K562 (cell line): Measurements from ENCODE around the gene FAM186B. TPM values are rescaled to one million over a fixed set of nuclear protein-coding genes. Genes with fewer than 3 reads are reported as not detected.

Source experiments
- ATAC-seq: fragments of 200-7000 bp; cut with Tn5 transposase; 3 replicates; pipeline ENCODE4 v1.9.1; 2020; ENCODE audit warnings: moderate library complexity
- BruUV-seq: library from RNA; stranded (reverse); fragments of 400-500 nt; replicated peaks from 2 replicates; lab custom pipeline; 2021; lab: Mats Ljungman, UMichigan
- CTCF ChIA-PET: fragments of 300-600 bp; formaldehyde crosslinking; extraction: SDS; loops from one replicate; lab custom pipeline; 2021; ENCODE audit warnings: low intra/inter-chr PET ratio; lab: Yijun Ruan, JAX
- POLR2A ChIA-PET: fragments of 300-600, 350-650 bp; sonication (Branson Sonifier 250); formaldehyde crosslinking; extraction: SDS; loops from one replicate; lab custom pipeline; 2021; ENCODE audit warnings: antibody characterized with exemption, inconsistent platforms; lab: Yijun Ruan, JAX
- DNase-seq, 4 experiments: peaks; one replicate each; pipeline versions ENCODE4 v3.0.0 to v3.0.0-alpha.2; 2011 to 2018; ENCODE audit warnings: low spot score in 3 of 4, mixed read lengths in 3 of 4; ENCODE audit errors: extremely low read depth in 1 of 4
- FAIRE-seq: peaks from 2 replicates; lab custom pipeline; 2011; peaks lifted over from hg19 to GRCh38; lab: Jason Lieb, UNC
- H2AFZ ChIP-seq: 2 replicates; pipeline ENCODE4 v1.6.0; 2011; ENCODE audit warnings: low read depth, low read length, control low read depth, inconsistent platforms
- H3K27ac ChIP-seq: fragments of 200-600 bp; 3 replicates; pipeline ENCODE4 v1.8.0; 2011; ENCODE audit warnings: low read depth, mild to moderate bottlenecking, control low read depth, inconsistent platforms, low read length, moderate library complexity, mixed read lengths; ENCODE audit errors: extremely low read depth
- H3K27me3 ChIP-seq, 2 experiments: fragments of 300-600 bp in 1 of 2; 2 replicates in 1 of 2; 3 replicates in 1 of 2; pipeline versions ENCODE4 v1.6.0 to v1.8.0; 2011; ENCODE audit warnings: inconsistent platforms in 2 of 2, low read length in 2 of 2, mild to moderate bottlenecking in 1 of 2, mixed read lengths in 1 of 2, moderate library complexity in 1 of 2; ENCODE audit not compliant: control insufficient read depth in 2 of 2, insufficient read depth in 2 of 2
- H3K36me3 ChIP-seq: fragments of 300-600 bp; 3 replicates; pipeline ENCODE4 v1.8.0; 2011; ENCODE audit warnings: mild to moderate bottlenecking, low read length, inconsistent platforms; ENCODE audit not compliant: control insufficient read depth, insufficient read depth
- H3K4me1 ChIP-seq, 2 experiments: fragments of 200-600 bp in 1 of 2; replicated peaks in 1 of 2; 2 replicates in 1 of 2; 3 replicates in 1 of 2; pipeline versions ENCODE4 v1.5.1 to v1.8.0; 2011; ENCODE audit warnings: inconsistent platforms in 2 of 2, low read length in 2 of 2, mild to moderate bottlenecking in 1 of 2, mixed read lengths in 1 of 2, moderate library complexity in 1 of 2; ENCODE audit not compliant: control insufficient read depth in 2 of 2, insufficient read depth in 2 of 2
- H3K4me2 ChIP-seq: 2 replicates; pipeline ENCODE4 v1.6.1; 2011; ENCODE audit warnings: low read length, control low read depth, inconsistent platforms, mixed read lengths; ENCODE audit not compliant: insufficient read depth
- H3K4me3 ChIP-seq: fragments of 200-600 bp; sonication (generic), shearing (Covaris generic); 2 replicates; pipeline ENCODE4 v1.5.1; 2016; ENCODE audit warnings: control low read depth, inconsistent platforms
- H3K79me2 ChIP-seq: fragments of 200-600 bp; 3 replicates; pipeline ENCODE4 v1.8.0; 2011; ENCODE audit warnings: low read length, inconsistent platforms; ENCODE audit not compliant: control insufficient read depth, insufficient read depth
- H3K9ac ChIP-seq, 2 experiments: 2 replicates each; pipeline versions ENCODE4 v1.6.0 to v1.6.1; 2011; ENCODE audit warnings: low read depth in 2 of 2, low read length in 2 of 2, control low read depth in 1 of 2, inconsistent platforms in 1 of 2, mild to moderate bottlenecking in 1 of 2, mixed read lengths in 1 of 2; ENCODE audit not compliant: insufficient read depth in 1 of 2
- H3K9me1 ChIP-seq: one replicate; pipeline ENCODE4 v1.6.0; 2011; ENCODE audit warnings: inconsistent platforms, mild to moderate bottlenecking, low read length, moderate library complexity; ENCODE audit not compliant: control insufficient read depth, insufficient read depth
- H3K9me3 ChIP-seq: replicated peaks from 2 replicates; pipeline ENCODE4 v1.5.1; 2011; ENCODE audit warnings: low read depth, low read length, inconsistent platforms; ENCODE audit not compliant: control insufficient read depth, insufficient read depth
- H4K20me1 ChIP-seq: replicated peaks from 2 replicates; pipeline ENCODE4 v1.6.1; 2011; ENCODE audit warnings: low read length, inconsistent platforms, mixed read lengths; ENCODE audit not compliant: control insufficient read depth, insufficient read depth
- FOS ChIP-seq: IDR thresholded peaks from 3 replicates; pipeline ENCODE4 v1.6.1; 2011; ENCODE audit not compliant: insufficient read length; ENCODE audit errors: extremely low read depth
- GATAD2A ChIP-seq: fragments of 450-650 bp; IDR thresholded peaks from 2 replicates; pipeline ENCODE4 v1.6.1; 2017
- HINFP ChIP-seq: fragments of 450-650 bp; conservative IDR thresholded peaks from 2 replicates; pipeline ENCODE4 v1.6.1; 2016; ENCODE audit warnings: missing genetic modification characterization, low read depth, mild to moderate bottlenecking, control low read depth, missing compliant biosample characterization
- HNRNPLL ChIP-seq: fragments of 200-400 bp; formaldehyde crosslinking; IDR thresholded peaks from 2 replicates; pipeline ENCODE4 v1.6.1; 2017; ENCODE audit warnings: low read length, low read depth, mild to moderate bottlenecking; ENCODE audit not compliant: poor library complexity, severe bottlenecking
- KAT8 ChIP-seq: fragments of 450-650 bp; IDR thresholded peaks from 2 replicates; pipeline ENCODE4 v1.6.1; 2016; ENCODE audit warnings: low read depth, mild to moderate bottlenecking
- NFRKB ChIP-seq: fragments of 450-650 bp; IDR thresholded peaks from 2 replicates; pipeline ENCODE4 v1.6.1; 2016; ENCODE audit warnings: low read depth
- SMARCA4 ChIP-seq: fragments of 450-650 bp; IDR thresholded peaks from 2 replicates; pipeline ENCODE4 v1.6.1; 2016
- SMC3 ChIP-seq: conservative IDR thresholded peaks from 2 replicates; pipeline ENCODE4 v1.6.1; 2011; ENCODE audit warnings: low read depth, low read length, improper control_type of control experiment; ENCODE audit not compliant: insufficient read depth
- STAT5A ChIP-seq: IDR thresholded peaks from 2 replicates; pipeline ENCODE4 v1.6.1; 2012; ENCODE audit warnings: low read length, inconsistent platforms, borderline replicate concordance
- TCFL5 ChIP-seq: fragments of 250-450 bp; sonication (Bioruptor Pico); conservative IDR thresholded peaks from 2 replicates; pipeline ENCODE4 v1.6.1; 2021; ENCODE audit warnings: mild to moderate bottlenecking, moderate library complexity, matching md5 sums
- THAP7 ChIP-seq: fragments of 250-450 bp; sonication (Bioruptor Pico); IDR thresholded peaks from 2 replicates; pipeline ENCODE4 v1.5.0; 2021
- TRIM24 ChIP-seq, 2 experiments: fragments of 450-650 bp; IDR thresholded peaks; 2 replicates each; pipeline ENCODE4 v1.6.1; 2016
- ZBTB33 ChIP-seq: sonication (generic); formaldehyde crosslinking; IDR thresholded peaks from 2 replicates; pipeline ENCODE4 v1.8.1; 2023; ENCODE audit warnings: mild to moderate bottlenecking, missing genetic modification reagents
- ZKSCAN1 ChIP-seq: fragments of 150-350 bp; IDR thresholded peaks from 2 replicates; pipeline ENCODE4 v1.6.1; 2016; ENCODE audit warnings: low read depth, low read length
- ZNF133 ChIP-seq: fragments of 250-450 bp; sonication (Bioruptor Pico); IDR thresholded peaks from 2 replicates; pipeline ENCODE4 v1.4.0; 2020; ENCODE audit warnings: mild to moderate bottlenecking
- ZNF507 ChIP-seq: conservative IDR thresholded peaks from 2 replicates; pipeline ENCODE4 v1.6.1; 2017; ENCODE audit warnings: missing genetic modification characterization, missing compliant biosample characterization
- WGBS: fragments of 100-300 bp; shearing (Covaris generic); methylation state at CpG from one replicate; pipeline ENCODE4 v1.1.6; 2016; ENCODE audit warnings: low coverage, mixed read lengths; ENCODE audit not compliant: insufficient coverage; ENCODE audit errors: missing lambda C conversion rate; 5-methylcytosine and 5-hydroxymethylcytosine counted together
- in situ Hi-C: fragments of 300-500 bp; cut with MboI; formaldehyde crosslinking; loops from 4 replicates; pipeline ENCODE4 v1.15.0; 2018; ENCODE audit warnings: inconsistent platforms, mixed read lengths
- intact Hi-C: fragments of 100-400 bp; cut with micrococcal nuclease; formaldehyde crosslinking; loops from 2 replicates; pipeline ENCODE4 v1.14.2; 2022
- polyA plus RNA-seq, 8 experiments: library from polyadenylated mRNA; depleted of rRNA in 4 of 8; stranded (reverse) in 5 of 8; unstranded in 3 of 8; fragments of >200 nt; fragmentation: Nextera tagmentation in 2 of 8; fragmentation: Illumina TruSeq in 1 of 8; extraction: Ambion mirVana in 2 of 8; extraction: Trizol in 1 of 8; gene quantifications; 2 replicates each; pipeline versions ENCODE4 v1.2.1 to v1.2.3, GENCODE V29; 2011 to 2014; ENCODE audit warnings: inconsistent platforms in 1 of 8, missing spikeins in 1 of 8
- total RNA-seq, 7 experiments: library from RNA; depleted of rRNA in 6 of 7; stranded (reverse); fragments of >200 nt in 6 of 7; fragmentation: Illumina TruSeq in 2 of 7; extraction: Trizol in 2 of 7; gene quantifications; 2 replicates each; pipeline versions ENCODE4 v1.2.1 to v1.2.3, GENCODE V29; 2011 to 2021; ENCODE audit warnings: low replicate concordance in 1 of 7
- TF ChIP-seq, protein P1 (sequence below): fragments of 450-650 bp; IDR thresholded peaks from 2 replicates; pipeline ENCODE4 v1.6.1; 2016; ENCODE audit warnings: missing biosample characterization, missing genetic modification characterization

FAM186B gene
- total and polyA plus RNA-seq, 9 of the 15 experiments (the other 6 are each of a cell fraction or from before 2014, with no cell fraction given): 0.07 to 0.42 (median 0.15) TPM

- TF ChIP-seq ZBTB33 (CRISPR knock-in tag) (no peak), KAT8 (no peak)
Measured at GRCh38 chr12:49562233-49562632, 43.2 kb downstream of the FAM186B start (continued).

- Histone ChIP-seq H3K27me3 (no peaks in the 10 kb centered on the region), H3K9me1 (no peaks in the 10 kb centered on the region), H3K4me3 (no peak overlapping the region), H3K27ac (no peak overlapping the region), H3K79me2 (no peaks in the 10 kb centered on the region), H3K4me2 (no peak overlapping the region), H2AFZ (no peak overlapping the region), H3K9ac (no peak overlapping the region), H3K4me1 (peaks cover 0 to 12% of the 10 kb centered on the region in 2 experiments; a peak in 1 of 5 replicates), H3K36me3 (peaks cover 88% of the 10 kb centered on the region; the same call in 2 of the 3 replicates), H4K20me1 (no peaks in the 10 kb centered on the region), H3K9me3 (no peaks in the 10 kb centered on the region)
- intact Hi-C loops: no loop called here
- ATAC-seq (no peak), FAIRE-seq (no peak), DNase-seq (no peak)
- TF ChIP-seq TCFL5 (CRISPR knock-in tag) (no peak), ZKSCAN1 (no peak), SMC3 (no peak), TRIM24 (IDR thresholded peaks at IDR 0.05) (no peak), HINFP (tag) (no peak), ZNF507 (no peak), STAT5A (no peak), THAP7 (no peak), ZNF133 (CRISPR knock-in tag) (no peak), GATAD2A (no peak), HNRNPLL (no peak), SMARCA4 (no peak), NFRKB (no peak), FOS (no peak)
- TF ChIP-seq, protein P1, sequence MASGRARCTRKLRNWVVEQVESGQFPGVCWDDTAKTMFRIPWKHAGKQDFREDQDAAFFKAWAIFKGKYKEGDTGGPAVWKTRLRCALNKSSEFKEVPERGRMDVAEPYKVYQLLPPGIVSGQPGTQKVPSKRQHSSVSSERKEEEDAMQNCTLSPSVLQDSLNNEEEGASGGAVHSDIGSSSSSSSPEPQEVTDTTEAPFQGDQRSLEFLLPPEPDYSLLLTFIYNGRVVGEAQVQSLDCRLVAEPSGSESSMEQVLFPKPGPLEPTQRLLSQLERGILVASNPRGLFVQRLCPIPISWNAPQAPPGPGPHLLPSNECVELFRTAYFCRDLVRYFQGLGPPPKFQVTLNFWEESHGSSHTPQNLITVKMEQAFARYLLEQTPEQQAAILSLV (tag): no peak
- in situ Hi-C loops: no loop called here
- POLR2A ChIA-PET: interaction anchor here (0.6 to 2.1 kb wide), 2 partner anchors 10 to 102 kb away, joined by 3 to 6 read pairs; no protein-coding TSS in a partner anchor
- CTCF ChIA-PET: no interaction called here
- WGBS: 87% methylated on average over 7 of the region's 7 CpGs
- BruUV-seq: no TSS peak
Measured at GRCh38 chr12:49560695-49561094, 44.7 kb downstream of the FAM186B start.
